HS-27A (cell line): ENCODE data around the gene UBXN1.
"Not testable (repeated sequence)": the region's sequence is repeated elsewhere in the genome, so short reads cannot be mapped to it uniquely, and the experiment has no call there.

ENCODE experiments used
- DNase-seq: peaks from one replicate; pipeline ENCODE4 v3.0.0-alpha.2; 2012; ENCODE audit warnings: low read depth, missing footprints

Gene UBXN1

DNA sequence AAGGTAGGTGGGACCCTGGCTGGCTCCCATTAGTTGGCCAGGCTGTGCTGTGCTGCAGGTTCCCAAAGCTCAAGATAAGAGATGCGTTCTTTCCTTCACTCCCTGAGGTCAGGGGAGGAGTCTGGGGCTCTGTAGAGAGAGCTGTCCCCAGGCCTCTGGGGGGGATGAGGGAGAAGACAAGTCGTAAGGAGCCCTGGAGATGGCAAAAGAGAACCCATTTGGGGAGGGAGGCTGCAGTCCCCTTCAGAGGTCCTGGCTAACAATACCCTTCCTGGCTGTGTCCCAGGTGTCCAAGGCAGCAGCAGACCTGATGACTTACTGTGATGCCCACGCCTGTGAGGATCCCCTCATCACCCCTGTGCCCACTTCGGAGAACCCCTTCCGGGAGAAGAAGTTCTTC lies 29.5 kb upstream of the UBXN1 start:
- DNase-seq, result no peak

DNA sequence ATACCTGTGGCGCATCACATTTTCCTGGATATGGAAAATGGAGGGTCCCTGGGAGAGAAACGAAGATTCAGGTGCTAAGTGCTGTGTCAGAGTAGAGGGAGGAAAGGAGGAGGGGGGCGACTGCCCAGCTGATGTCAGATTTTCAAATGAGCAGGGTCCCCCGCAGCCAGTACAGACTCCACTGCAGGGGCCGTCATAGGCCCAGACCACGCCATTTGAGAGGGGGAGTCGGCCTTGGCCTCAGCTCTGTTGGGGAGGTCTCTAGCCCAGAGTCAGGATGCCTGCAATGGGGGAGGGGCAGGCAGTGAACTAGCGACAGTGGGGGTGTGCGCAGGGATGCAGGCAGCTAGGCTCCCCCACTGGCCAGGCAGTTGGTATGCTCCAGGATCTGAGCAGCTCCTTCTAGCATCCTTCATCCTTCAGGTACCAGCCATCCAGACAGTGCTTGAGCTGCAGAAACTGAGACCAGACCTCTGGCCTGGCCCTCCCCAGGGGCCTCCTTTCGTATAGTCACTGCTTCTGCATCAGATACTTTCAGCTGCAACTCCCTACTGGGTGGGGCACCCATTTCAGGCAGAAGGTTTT lies 28.5 kb upstream of the UBXN1 start, which contains the start of the genes BSCL2 and GNG3:
Gene BSCL2 (minus strand): TSS at position 148 of the 585 bp plus-strand sequence. CDS start 229 bp downstream, outside the sequence.
Gene GNG3 (plus strand): TSS at position 400 of the 585 bp plus-strand sequence. CDS start 620 bp downstream, outside the sequence.
- no peak for DNase-seq

DNA sequence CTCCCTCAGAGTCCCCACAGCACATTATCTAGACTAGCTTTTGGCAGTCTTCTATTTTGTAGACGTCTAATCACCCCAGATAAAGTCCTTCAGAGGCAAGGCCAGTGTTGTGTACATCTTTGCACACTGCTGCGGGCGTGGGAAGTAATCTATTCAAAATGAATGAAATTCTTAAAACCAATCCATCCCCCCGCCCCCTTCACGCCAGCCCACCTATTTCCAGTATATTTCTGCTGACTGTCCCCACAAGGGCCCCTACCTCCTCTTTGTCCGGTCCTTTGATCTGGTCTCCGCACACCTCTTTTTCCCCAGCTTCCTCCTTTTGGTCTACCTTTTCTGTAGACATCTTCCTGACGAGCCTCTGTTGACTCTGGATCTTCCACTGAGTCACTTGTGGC lies 28.0 kb upstream of the UBXN1 start:
- no peak for DNase-seq

DNA sequence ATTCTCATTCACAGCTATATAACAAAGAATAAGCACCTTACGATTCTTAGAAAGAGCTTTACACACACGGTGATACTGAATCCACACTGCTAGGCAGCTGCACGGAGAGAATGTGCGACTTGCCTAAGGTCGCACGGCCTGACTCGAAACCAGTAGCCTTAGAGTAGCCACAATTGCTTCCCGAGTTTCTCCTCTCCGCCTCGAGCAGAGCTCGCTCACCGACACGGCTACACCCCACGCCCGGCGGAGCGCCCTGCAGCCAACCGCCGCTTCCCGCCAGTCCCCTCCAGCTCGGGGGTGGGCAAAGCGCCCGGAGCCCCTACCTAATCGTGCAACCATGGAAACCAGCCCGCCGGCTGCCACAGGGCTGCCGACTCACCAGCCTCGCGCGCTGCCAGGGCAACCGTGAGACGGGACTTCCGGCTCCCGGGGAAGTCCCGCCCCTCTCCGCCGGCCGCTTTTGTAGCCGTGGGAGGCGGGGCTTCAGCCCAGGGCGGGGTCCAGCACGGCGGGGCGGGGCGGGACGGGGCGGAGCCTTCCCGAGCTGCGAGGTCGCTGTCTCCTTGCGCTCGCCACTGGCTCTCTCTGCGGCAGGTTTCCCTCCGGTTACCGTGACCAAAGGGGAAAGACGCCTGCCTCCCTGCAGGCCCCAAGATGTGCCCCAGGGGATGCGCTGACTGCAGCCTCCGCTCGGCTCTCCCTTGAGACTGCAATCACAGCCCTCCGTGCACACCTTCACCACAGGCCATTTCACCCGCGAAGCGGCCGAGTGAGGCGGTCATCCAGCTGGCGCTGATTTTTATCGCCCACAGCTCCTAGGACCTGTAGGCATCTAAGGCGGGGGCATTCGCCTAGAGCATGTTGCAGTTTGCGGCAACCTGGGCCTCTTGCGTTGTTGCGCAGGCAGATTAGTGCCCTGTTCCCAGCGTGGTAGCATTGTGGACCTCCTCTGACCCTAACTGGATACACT lies 27.3 kb upstream of the UBXN1 start:
- peak; percentile 60 for DNase-seq

DNA sequence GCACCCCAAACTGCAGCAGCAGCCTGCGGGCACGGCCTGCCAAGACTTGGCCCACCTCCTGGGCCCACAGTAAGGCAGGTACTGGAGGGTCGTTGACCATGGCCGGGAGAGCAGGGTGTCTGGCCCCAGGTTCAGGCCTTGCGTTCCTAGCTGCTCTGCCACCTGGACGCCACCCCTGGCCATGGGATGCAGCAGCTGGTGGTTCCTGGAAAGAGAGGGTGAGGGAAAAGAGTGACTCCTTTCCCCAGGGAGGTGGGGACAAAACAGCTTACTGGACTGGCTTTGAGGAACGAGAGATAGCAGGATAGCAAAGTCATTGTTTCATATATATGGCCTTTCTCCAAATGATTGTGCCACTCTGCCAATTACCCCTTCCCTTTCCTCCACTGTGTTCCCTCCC lies 26.5 kb upstream of the UBXN1 start:
- DNase-seq, result no peak

DNA sequence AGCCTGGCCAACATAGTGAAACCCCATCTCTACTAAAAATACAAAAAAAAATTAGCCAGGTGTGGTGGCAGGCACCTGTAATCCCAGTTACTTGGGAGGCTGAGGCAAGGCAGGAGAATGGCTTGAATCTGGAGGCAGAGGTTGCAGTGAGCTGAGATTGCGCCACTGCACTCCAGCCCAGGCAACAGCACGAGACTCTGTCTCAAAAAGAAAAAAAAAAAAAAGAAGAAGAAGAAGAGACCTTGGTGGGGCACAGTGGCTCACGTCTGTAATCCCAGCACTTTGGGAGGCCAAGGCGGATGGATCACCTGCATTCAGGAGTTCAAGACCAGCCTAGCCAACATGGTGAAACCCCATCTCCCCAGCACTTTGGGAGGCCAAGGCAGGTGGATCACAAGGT lies 25.0 kb upstream of the UBXN1 start:
- DNase-seq, result not testable (repeated sequence)

DNA sequence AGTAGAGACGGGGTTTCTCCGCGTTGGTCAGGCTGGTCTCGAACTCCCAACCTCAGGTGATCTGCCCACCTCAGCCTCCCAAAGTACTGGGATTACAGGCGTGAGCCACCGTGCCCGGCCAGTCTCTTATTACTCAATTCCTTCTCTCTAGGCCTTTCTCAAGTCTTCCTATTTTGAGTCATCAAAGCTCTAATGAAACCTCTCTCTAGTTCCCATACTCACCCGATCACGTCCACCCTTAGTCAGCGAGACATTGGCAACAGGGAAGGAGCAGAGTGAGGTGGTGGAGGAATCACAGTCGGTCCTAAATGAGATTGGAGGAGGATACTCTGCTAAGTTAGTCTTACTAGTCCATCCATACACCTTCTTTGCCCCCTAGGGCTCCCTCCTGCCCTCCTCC lies 23.4 kb upstream of the UBXN1 start:
- no peak for DNase-seq

DNA sequence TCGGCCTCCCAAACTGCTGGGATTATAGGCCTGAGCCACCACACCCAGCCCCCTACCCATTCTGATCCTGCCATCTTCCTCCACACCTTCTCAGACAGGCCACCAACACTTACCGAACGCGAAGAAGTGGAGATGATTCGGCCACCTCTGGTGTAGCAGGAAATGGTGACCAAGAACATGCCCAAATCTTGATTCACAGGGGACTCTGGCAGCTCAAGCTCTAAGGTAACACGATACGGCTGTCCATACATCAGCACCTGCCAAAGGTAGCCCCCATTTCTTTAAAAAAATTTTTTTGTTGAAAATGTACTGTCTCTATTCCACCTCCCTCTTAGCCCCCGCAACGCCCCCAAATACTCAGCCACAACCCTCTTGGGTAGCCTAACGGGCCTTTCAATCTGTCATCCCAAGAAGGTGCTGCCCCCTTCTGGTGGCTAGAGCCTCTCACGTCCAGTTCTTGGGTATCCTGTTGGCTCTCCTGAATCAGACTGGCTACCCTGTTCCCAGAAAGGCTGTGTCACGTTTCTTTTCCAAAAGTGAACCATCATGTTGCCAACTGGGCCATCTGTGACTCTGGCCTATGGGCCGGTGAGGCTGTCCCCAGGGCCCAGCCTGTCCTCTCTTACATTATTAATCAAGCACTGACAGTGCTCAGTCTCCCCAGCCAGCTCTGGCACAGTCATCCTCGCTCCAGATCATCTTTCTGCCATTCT lies 15.7 kb upstream of the UBXN1 start:
- no peak for DNase-seq

DNA sequence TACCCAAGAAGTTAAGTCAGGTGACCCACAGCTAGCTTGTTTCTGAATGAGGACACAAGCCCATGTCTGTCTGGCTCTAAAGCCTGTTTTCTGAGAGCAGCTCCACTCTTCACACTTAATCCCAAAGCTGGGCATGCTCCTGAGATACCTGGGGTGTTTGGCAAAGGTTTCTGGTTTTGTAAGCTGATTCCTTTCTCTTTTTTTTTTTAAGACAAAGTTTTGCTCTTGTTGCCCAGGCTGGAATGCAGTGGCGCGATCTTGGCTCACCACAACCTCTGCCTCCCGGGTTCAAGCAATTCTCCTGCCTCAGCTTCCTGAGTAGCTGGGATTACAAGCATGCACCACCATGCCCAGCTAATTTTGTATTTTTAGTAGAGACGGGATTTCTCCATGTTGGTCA lies 14.8 kb upstream of the UBXN1 start:
- DNase-seq, result not testable (repeated sequence)

DNA sequence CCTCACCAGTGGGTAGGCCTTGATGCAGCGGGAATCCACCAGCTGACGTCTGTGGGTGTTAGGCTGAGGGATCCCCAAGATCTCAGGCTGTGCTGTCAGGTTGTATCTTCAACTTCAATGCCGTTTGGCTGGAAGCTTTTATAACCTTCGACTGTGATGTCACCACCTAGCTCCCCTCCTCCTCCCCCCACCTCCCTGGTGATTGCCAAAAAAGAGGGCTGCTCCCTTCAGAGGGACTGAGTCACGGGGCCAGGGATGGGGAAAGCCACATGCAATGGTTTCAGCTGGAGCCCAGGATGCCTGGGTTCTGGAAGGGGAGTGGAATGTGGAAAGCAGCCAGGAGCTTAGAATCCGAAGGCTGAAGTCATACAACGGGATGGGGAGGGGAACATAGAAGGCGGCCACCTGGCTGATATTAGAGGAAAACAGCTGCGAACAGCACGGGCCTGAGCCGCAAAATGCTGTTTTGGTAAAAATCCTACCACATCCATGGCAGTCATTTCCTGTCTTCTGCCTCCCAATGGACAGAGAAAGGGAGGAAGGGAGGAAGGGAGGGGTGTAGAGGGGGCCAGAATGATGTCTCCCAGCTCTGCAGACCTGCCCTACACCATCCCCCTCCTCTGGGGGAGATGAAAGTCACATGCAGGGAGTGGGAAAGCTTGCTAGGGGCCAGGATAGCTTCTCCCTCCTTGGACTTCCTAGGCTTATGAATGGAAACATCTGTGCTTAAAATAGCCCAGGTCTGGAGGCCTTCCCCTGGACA lies 10.7 kb upstream of the UBXN1 start, which contains the start of gene LRRN4CL:
Gene LRRN4CL (minus strand): TSS at position 110 of the 763 bp plus-strand sequence. CDS start 1,022 bp downstream, outside the sequence.
- peak; percentile 98 for DNase-seq

DNA sequence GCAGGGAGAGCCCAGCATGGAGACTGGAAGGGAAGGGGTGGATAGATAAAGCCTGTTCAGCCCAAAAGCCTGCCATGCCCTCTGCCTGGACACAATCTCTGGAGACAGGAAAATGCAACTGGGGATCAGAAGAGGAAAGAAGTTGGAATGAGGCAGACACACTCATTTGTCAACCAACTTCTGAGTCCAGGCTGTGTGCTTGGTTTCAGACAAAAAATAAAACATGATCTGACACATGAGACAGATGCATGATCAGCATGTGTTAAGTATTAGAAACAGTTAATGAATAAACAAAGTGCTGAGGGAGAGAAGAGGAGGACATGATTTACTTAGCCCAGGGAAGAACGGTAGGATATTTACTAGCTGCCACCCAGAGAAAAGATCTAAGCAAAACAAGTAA lies 9.6 kb upstream of the UBXN1 start:
- no peak for DNase-seq

DNA sequence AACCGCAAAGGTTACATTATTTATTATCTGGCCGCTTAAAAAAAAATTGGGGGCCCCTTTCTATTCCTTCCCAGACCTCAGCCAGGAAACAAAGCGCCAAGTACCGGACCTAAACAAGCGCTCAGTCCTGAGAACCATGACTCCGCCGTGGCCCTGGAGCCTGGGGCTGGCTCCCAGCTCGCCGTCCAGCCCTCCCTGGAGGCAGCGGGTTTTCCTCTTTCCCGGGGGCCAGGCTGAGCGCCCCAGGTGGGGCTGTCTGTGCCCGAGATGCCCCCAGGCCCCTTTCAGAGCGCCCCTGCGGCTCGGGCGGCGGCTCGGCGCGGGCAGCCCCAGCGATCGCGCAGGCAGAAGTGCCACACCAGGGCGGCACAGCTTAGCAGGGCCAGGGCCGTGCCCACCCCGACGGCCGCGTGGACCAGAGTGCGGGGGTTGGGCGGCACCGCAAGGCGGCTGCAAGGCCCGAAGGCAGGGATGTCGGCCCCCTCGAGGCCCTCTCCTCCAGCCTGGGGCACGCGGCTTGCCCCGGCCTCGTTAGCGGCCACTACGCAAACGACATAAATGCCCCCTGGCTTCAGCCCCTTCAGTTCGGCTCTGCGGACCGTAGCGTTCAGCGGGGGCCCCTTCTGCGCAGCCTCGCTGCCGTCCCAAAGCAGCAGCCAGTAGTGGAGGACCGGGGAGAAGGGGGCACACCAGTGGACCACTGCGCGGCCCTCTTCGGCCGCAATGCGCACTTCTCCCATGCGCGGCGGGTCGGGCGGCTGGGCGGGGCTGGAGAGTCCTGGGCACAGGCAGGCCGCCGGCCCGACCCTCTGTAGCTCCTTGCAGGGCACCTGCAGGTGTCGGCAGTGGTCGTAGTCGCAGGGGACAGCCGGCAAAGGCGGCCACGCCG lies 8.9 kb upstream of the UBXN1 start:
- DNase-seq, result no peak

DNA sequence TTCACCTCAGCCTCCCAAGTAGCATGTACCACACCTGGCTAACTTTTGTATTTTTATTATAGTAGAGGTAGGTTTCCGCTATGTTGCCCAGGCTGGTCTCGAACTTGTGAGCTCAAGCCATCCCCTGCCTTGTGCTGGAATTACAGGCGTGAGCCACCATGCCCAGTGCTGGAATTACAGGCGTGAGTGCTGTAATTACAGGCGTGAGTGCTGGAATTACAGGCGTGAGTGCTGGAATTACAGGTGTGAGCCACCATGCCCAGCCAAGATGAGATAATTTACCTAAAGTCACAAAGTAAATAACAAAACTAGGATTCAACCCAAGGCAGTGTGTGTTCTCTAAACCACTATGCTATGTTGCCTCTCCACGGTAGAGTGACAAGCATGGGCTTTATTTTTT lies 3.6 kb upstream of the UBXN1 start:
- DNase-seq, result no peak

DNA sequence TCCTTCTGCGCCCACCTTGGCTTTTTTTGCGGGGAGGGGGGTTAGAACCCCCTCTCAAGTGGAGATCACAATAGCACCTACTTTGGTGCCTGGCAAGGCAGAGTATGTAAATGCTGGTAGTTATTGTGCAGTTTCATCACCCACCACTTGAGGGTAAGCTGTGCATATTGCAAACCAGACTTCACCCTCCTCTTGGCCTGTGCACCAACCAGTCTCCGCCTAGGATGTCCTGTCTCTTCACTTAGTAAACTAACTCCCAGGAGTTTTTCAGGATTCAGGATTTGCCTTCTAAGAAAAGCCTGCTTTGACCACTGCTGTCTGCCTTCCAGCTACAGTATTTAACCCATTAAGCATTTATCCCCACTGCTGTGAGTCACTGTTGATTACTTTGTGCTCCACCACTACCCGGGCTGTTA lies 2.0 kb upstream of the UBXN1 start:
- no peak for DNase-seq

DNA sequence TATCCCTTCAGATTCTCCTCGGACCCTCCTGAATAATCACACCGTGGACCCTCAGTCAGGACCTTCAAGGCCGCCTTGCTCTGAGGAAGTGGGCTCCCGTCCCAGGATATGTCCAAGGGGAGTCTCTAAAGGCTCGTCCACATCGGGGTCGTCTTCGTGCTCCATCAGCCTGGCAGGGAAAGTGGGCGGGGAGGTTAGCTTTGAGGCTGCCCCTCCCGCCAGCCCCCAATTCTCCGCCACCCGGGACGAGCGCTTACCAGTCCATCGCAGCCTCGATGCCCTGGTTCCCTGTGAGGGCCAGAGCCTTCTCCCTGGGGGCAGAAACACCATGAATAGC lies 472 bp downstream of the UBXN1 start:
- DNase-seq, result no peak

DNA sequence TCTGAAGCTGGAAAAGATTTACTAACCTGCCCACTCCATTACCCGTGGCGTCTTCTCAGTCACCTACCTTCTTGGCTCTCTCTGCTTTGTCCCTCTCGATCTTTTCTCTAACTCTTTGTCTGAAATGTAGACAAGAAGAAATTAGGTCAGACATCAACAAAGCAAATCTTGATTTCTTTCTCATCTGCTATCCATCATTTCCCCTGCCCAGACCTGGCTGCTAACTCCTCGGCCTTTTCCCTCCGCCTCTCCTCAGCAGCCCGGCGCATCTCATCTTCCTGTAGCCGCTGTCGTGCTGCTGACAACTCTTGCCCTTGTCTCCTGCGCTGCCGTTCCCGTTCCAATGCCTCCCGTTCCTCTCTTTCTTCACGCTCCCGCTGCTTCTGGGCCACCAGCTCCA lies 1.2 kb downstream of the UBXN1 start:
- no peak for DNase-seq

DNA sequence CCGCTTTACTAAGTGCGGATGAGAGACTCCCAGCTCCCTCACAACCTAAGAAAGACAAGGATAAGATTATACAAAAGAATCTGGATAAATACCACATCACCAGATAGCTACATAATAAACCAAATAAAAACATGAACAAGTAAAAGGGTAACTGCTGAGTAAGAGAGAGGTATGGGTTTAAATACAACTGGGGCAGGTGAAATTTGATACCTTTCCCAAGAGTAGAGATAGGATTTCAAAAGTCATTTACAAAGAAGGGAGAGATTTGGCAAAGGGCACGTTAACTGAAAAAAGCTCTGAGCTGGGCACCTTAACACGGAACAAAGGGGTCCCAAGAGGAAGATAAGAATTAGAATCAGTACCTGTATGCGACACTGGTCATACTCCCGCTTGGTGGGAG lies 1.7 kb downstream of the UBXN1 start:
- no peak for DNase-seq

DNA sequence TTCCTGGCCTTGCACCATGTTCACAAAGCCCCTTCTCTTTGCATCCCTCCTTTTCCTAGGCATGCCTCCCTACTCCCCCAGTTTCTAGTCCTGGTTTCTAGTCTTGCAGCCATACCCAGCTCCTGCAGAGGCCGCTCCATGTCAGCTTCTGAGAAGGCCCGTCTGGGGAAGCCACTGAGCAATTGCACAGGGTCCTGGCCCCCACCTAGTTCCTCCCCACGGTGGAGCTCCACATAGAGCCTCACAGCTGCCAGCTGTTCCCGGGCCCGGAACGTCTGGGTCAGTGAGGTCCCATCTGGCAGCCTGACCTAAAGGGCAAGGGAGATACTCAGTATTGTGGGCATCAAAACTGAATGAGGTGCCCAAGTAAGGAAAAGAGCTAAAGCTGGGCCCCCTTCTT lies 2.2 kb downstream of the UBXN1 start:
- DNase-seq, result no peak

DNA sequence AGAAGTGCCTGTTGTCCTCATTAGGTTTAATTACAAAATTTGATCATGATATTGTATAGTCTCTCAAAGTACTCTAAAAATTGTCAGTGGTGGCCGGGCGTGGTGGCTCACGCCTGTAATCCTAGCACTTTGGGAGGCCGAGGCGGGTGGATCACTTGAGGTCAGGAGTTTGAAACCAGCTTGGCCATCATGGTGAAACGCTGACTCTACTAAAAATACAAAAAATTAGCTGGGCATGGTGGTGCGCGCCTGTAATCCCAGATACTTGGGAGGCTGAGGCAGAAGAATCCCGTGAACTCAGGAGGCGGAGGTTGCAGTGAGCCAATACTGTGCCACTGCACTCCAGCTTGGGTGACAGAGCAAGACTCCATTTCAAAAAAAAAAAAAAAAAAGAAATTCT lies 3.5 kb downstream of the UBXN1 start:
- DNase-seq, result not testable (repeated sequence)

DNA sequence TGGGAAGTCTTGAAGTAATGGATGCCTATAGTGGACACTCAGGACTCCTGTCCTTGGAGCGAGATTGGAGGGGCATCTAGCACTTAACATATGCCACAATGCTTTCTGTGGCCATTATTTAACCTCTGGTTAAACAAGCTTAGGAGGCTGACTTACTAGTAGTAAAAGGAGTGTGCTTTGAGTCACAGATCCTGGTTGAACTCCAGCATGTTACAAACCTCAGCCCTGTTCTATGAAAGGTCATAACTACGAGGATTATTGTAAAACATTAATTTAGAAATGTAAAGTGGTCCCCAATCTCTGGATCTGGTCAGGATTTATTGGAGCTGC lies 5.7 kb downstream of the UBXN1 start:
- DNase-seq, result no peak
